GM12875 (cell line): ENCODE data around the gene SLC51B.

Source experiments
- H3K4me3 ChIP-seq: one replicate; pipeline ENCODE4 v1.5.1; 2011; ENCODE audit warnings: low read depth, low read length, control low read depth
- CTCF ChIP-seq: IDR thresholded peaks from 2 replicates; pipeline ENCODE4 v1.5.1; 2011; ENCODE audit warnings: low read depth, mild to moderate bottlenecking, control low read depth, inconsistent platforms, low read length, moderate library complexity, borderline replicate concordance; ENCODE audit not compliant: insufficient read depth

The SLC51B gene

DNA sequence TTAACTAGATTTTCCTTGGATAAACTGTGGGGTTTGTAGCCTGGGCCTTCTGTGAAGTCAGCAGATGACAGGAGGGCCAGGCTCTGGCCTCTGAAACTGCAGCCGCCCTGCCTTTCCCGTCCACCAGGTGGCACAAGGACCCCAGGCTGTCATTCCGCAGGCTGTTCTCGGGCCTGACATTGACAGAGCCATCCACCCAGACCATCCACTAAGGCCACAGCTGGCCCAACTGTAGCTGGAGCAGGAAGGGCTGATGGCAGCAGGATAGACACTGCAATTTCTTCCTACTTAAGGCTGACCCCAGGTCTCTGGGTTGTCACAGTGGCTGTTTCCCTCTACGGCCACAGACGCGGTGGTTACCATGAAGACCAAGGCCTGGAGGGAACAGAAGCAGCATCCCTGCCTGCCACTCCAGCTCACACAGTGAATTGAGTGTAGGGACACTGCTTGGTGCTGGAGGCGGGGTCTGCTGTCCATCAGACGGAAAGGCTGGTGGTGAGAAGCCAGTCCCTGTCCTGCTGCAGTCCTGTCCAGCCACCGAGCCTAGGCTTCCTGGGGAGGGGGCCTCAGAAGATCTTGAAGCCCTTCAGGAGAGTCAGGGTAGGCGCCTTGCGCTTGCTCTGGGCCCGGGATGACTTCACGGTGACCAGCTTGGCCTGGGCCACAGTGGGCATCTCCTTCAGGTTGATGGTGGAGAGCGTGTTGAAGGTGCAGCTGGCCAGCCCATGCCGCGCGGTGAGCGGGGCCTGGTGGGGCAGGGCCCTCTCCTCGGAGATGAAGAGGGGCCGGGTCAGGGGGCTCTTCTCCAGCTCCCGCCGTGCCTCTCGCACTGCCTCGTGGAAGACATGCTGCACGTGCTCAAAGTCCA is 9.4 kb downstream of the SLC51B start:
- TF ChIP-seq CTCF, result peak; percentile 95

GRCh38 chr15:65055201-65055870 is 10.1 kb downstream of the SLC51B start:
- H3K4me3 ChIP-seq, result no peak overlapping the region
- no peak for TF ChIP-seq CTCF

More for the DNA sequence above, 9.4 kb downstream of the SLC51B start:
- no peak overlapping the region for H3K4me3 ChIP-seq

DNA sequence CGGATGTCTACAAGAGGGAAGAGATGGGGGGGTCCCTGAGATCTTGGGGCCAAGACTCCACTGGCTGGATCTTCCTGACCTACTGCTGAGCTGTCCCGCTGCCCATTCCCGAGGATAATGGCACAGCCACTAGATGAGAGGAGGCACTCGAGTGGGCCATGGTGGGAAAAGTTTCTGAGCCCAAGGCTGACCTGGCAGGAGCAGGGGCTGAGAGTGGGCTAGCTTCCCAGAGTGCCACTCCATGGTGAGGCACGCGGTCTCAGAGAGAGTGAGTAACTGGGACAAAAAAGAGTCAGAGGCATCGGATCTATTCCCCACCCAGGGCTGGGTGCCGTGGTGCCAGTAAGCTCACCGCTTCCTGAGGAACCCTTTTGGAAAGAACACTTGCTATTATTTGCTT is 10.9 kb downstream of the SLC51B start:
- no peak for TF ChIP-seq CTCF
- no peak overlapping the region for H3K4me3 ChIP-seq

DNA sequence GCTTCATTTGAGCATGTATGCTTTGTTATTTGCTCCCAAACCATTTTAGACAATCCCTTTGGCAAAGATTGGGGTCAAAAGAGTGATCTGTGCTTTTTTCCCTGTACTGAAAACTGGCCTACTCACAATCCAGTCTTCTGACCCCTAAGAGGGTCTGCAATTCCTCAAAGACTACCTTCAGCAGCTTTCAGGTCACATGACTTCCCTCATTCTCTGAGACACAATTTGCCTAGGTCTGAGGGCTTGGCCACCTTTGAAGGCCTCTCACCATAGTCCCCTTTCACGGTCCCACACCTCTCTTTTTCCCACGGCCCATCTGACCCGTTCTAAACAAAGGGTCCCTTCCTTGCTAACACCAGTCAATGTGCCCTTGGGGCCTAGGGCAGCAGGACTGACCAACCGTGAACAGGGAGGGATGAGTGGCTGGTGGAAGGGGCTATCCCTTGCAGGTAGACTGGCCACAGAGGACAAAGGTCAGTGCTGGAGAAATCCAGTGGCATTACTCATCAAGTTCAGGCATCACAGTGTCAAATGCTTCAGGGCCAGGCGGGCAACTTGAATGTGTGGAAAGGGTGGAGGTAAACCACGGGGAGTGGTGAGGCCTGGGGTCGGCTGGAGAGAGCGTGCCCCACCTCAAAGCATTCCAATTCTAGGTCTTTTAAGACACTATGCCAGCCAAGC is 11.8 kb downstream of the SLC51B start:
- TF ChIP-seq CTCF, result no peak

DNA sequence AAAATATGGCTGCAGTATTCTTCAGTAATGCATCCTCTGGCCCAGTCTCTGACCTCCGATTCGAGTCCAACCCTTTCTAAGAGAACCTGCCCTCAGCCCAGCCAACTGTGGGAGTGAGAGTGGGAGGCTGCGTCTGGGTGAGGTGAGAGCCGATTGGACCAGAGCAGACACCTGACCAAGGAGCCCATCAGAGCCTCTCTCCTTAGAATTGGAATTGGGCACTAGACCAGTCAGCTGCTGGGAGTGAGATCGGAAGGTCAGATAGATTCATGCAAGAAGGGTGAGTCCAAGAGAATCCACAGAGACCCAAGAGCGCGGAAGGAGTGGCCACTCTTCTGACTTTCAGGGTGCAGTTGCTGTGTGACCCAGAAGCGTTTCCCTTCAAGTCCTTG is 12.4 kb downstream of the SLC51B start:
- H3K4me3 ChIP-seq, result no peak overlapping the region
- TF ChIP-seq CTCF, result no peak

More for the DNA sequence above, 11.8 kb downstream of the SLC51B start:
- no peak overlapping the region for H3K4me3 ChIP-seq

GRCh38 chr15:65058394-65059368 is 13.5 kb downstream of the SLC51B start:
- TF ChIP-seq CTCF, result no peak
- H3K4me3 ChIP-seq, result no peak overlapping the region
